SK-N-MC (cell line): ENCODE results near the gene CCDC182.

ENCODE experiments used
- EZH2 ChIP-seq: fragments of 200-600 bp; sonication (generic); IDR thresholded peaks from one replicate; pipeline ENCODE4 v1.6.1; 2017; ENCODE audit warnings: antibody characterized with exemption
- POLR2AphosphoS5 ChIP-seq: IDR thresholded peaks from 2 replicates; pipeline ENCODE4 v1.6.1; 2012; ENCODE audit warnings: mild to moderate bottlenecking, low read depth, low read length, borderline replicate concordance

- TF ChIP-seq POLR2AphosphoS5 (no peak), EZH2 (no peak)
Observed at GRCh38 chr17:57733085-57733484, 12.0 kb downstream of the CCDC182 start.
